ENCODE data around the gene SPOUT1.

SPOUT1 gene

GRCh38 chr9:128818099-128818838, 11.3 kb downstream of the SPOUT1 start, which contains the start of gene ENDOG:
ENDOG (plus strand) TSS chr9:128818500; CDS start chr9:128818685, 185 bp downstream.
- peak within 1 kb of the TSS; percentile 63 for H3K4me3 ChIP-seq (ENCODE audit: low read length)
- peak; percentile 96 for DNase-seq (ENCODE audit: low read depth)
- peak; percentile 94 for TF ChIP-seq CTCF (IDR thresholded peaks at IDR 0.05; ENCODE audit: insufficient read depth, low read depth, low read length, missing control alignments)

- DNase-seq (ENCODE audit: low read depth), result no peak
- H3K4me3 ChIP-seq (ENCODE audit: low read length), result no peak overlapping the region
- no peak for TF ChIP-seq CTCF (IDR thresholded peaks at IDR 0.05; ENCODE audit: insufficient read depth, low read depth, low read length, missing control alignments)
Measured at GRCh38 chr9:128810873-128811272, 18.7 kb downstream of the SPOUT1 start.

GRCh38 chr9:128809831-128810230, 19.8 kb downstream of the SPOUT1 start:
- no peak for DNase-seq (ENCODE audit: low read depth)
- TF ChIP-seq CTCF (IDR thresholded peaks at IDR 0.05; ENCODE audit: insufficient read depth, low read depth, low read length, missing control alignments), result no peak
- H3K4me3 ChIP-seq (ENCODE audit: low read length), result no peak overlapping the region

- no peak for TF ChIP-seq CTCF (IDR thresholded peaks at IDR 0.05; ENCODE audit: insufficient read depth, low read depth, low read length, missing control alignments)
- no peak overlapping the region for H3K4me3 ChIP-seq (ENCODE audit: low read length)
- no peak for DNase-seq (ENCODE audit: low read depth)
Measured at GRCh38 chr9:128809036-128809599, 20.5 kb downstream of the SPOUT1 start.

- TF ChIP-seq CTCF (IDR thresholded peaks at IDR 0.05; ENCODE audit: insufficient read depth, low read depth, low read length, missing control alignments), result no peak
- DNase-seq (ENCODE audit: low read depth), result no peak
- H3K4me3 ChIP-seq (ENCODE audit: low read length), result no peak overlapping the region
Measured at GRCh38 chr9:128808543-128808942, 21.1 kb downstream of the SPOUT1 start.

GRCh38 chr9:128807827-128808226, 21.8 kb downstream of the SPOUT1 start:
- H3K4me3 ChIP-seq (ENCODE audit: low read length), result no peak overlapping the region
- TF ChIP-seq CTCF (IDR thresholded peaks at IDR 0.05; ENCODE audit: insufficient read depth, low read depth, low read length, missing control alignments), result no peak
- no peak for DNase-seq (ENCODE audit: low read depth)

Measured in epithelial cell of esophagus (primary cell).